Hepatocyte (in vitro differentiated cells): ENCODE results near the gene ARPC1B. TPM values are rescaled to one million over a fixed set of nuclear protein-coding genes. Genes with fewer than 3 reads are reported as not detected.

Source experiments
- DNase-seq: peaks from one replicate; pipeline ENCODE4 v3.0.0-alpha.2; 2016; ENCODE audit warnings: low spot score
- H2AFZ ChIP-seq: fragments of 200-600 bp; sonication (generic); 2 replicates; pipeline ENCODE4 v1.6.0; 2016; ENCODE audit warnings: antibody characterized with exemption, mild to moderate bottlenecking
- H3K27ac ChIP-seq: fragments of 200-600 bp; sonication (generic); 2 replicates; pipeline ENCODE4 v1.5.1; 2016; ENCODE audit warnings: mild to moderate bottlenecking
- H3K27me3 ChIP-seq: fragments of 200-600 bp; sonication (generic); 2 replicates; pipeline ENCODE4 v1.6.1; 2016
- H3K36me3 ChIP-seq: fragments of 200-600 bp; sonication (generic); replicated peaks from 2 replicates; pipeline ENCODE4 v1.5.1; 2016; ENCODE audit warnings: low read depth; ENCODE audit not compliant: insufficient read depth
- H3K4me1 ChIP-seq: fragments of 200-600 bp; sonication (generic); 2 replicates; pipeline ENCODE4 v1.5.1; 2016; ENCODE audit warnings: mild to moderate bottlenecking, moderate library complexity; ENCODE audit not compliant: insufficient read depth
- H3K4me2 ChIP-seq: fragments of 200-600 bp; sonication (generic); 2 replicates; pipeline ENCODE4 v1.6.0; 2016
- H3K4me3 ChIP-seq: fragments of 200-600 bp; sonication (generic); 2 replicates; pipeline ENCODE4 v1.5.1; 2016; ENCODE audit warnings: mild to moderate bottlenecking
- H3K79me2 ChIP-seq: fragments of 200-600 bp; sonication (generic); 2 replicates; pipeline ENCODE4 v1.6.0; 2017; ENCODE audit warnings: mild to moderate bottlenecking
- H3K9me2 ChIP-seq: fragments of 200-600 bp; sonication (generic); replicated peaks from 2 replicates; pipeline ENCODE4 v1.6.0; 2017; ENCODE audit warnings: mild to moderate bottlenecking; ENCODE audit not compliant: insufficient read depth
- H3K9me3 ChIP-seq: fragments of 200-600 bp; sonication (generic); 2 replicates; pipeline ENCODE4 v1.5.1; 2016; ENCODE audit warnings: low read depth, mild to moderate bottlenecking
- H4K20me1 ChIP-seq: fragments of 200-600 bp; sonication (generic); 2 replicates; pipeline ENCODE4 v1.6.0; 2016; ENCODE audit warnings: mild to moderate bottlenecking; ENCODE audit not compliant: insufficient read depth, poor library complexity, severe bottlenecking
- CTCF ChIP-seq: fragments of 200-600 bp; sonication (generic); IDR thresholded peaks from 2 replicates; pipeline ENCODE4 v1.5.1; 2016; ENCODE audit warnings: antibody characterized with exemption, mild to moderate bottlenecking; ENCODE audit not compliant: poor library complexity
- EZH2 ChIP-seq: fragments of 200-600 bp; sonication (generic); IDR thresholded peaks from 2 replicates; pipeline ENCODE4 v1.6.1; 2016; ENCODE audit warnings: antibody characterized with exemption, mild to moderate bottlenecking, borderline replicate concordance
- EZH2phosphoT487 ChIP-seq: fragments of 200-600 bp; sonication (generic); IDR thresholded peaks from one replicate; pipeline ENCODE4 v1.6.1; 2018; ENCODE audit warnings: antibody characterized with exemption, mild to moderate bottlenecking, low read depth, moderate library complexity; ENCODE audit not compliant: unreplicated experiment, severe bottlenecking
- WGBS: methylation state at CpG from one replicate; pipeline ENCODE4 v1.1.6; 2016; ENCODE audit warnings: low lambda C conversion rate; ENCODE audit errors: missing lambda C conversion rate; 5-methylcytosine and 5-hydroxymethylcytosine counted together
- polyA plus RNA-seq: library from polyadenylated mRNA; unstranded; fragments of >200 nt; fragmentation: Nextera tagmentation; extraction: Ambion mirVana; gene quantifications from 2 replicates; pipeline ENCODE4 v1.2.1, GENCODE V29; 2016
- total RNA-seq: library from RNA; depleted of rRNA; stranded (reverse); fragments of >200 nt; gene quantifications from 2 replicates; pipeline ENCODE4 v1.2.3, GENCODE V29; 2014

The ARPC1B gene
- total and polyA plus RNA-seq, 2 experiments from 2014 or later = 153 to 205 TPM

- Histone ChIP-seq H3K27me3 (no peaks in the 10 kb centered on the region), H4K20me1 (no peaks in the 10 kb centered on the region), H3K36me3 (no peaks in the 10 kb centered on the region), H2AFZ (no peak overlapping the region), H3K9me3 (no peaks in the 10 kb centered on the region), H3K9me2 (no peaks in the 10 kb centered on the region), H3K4me1 (peaks cover 15% of the 10 kb centered on the region), H3K4me3 (no peak overlapping the region), H3K79me2 (peaks cover 28% of the 10 kb centered on the region), H3K27ac (no peak overlapping the region), H3K4me2 (no peak overlapping the region)
- TF ChIP-seq EZH2 (no peak), CTCF (no peak), EZH2phosphoT487 (no peak)
- 96% methylated on average over 13 of the region's 13 CpGs for WGBS
- no peak for DNase-seq
These were observed 9.4 kb downstream of the ARPC1B start for GRCh38 chr7:99383791-99384370.

- H3K27me3 ChIP-seq = no peaks in the 10 kb centered on the region
- no peak overlapping the region for H3K4me3 ChIP-seq
- H3K27ac ChIP-seq = no peak overlapping the region
- H3K36me3 ChIP-seq = no peaks in the 10 kb centered on the region
- peaks cover 26% of the 10 kb centered on the region for H3K79me2 ChIP-seq
- WGBS = 86% methylated on average over 4 of the region's 4 CpGs
- TF ChIP-seq CTCF (no peak), EZH2phosphoT487 (no peak), EZH2 (no peak)
- DNase-seq = no peak
- H3K9me2 ChIP-seq = no peaks in the 10 kb centered on the region
- no peak overlapping the region for H2AFZ ChIP-seq
- peaks cover 9% of the 10 kb centered on the region for H3K4me1 ChIP-seq
- H3K4me2 ChIP-seq = no peak overlapping the region
- H3K9me3 ChIP-seq = no peaks in the 10 kb centered on the region
- H4K20me1 ChIP-seq = no peaks in the 10 kb centered on the region
These were observed 10.0 kb downstream of the ARPC1B start for GRCh38 chr7:99384523-99384922.

- Histone ChIP-seq H3K27me3 (no peaks in the 10 kb centered on the region), H3K4me3 (no peak overlapping the region), H3K27ac (no peak overlapping the region), H3K4me2 (no peak overlapping the region), H3K4me1 (no peaks in the 10 kb centered on the region), H3K79me2 (peaks cover 16% of the 10 kb centered on the region), H3K9me3 (no peaks in the 10 kb centered on the region), H3K36me3 (no peaks in the 10 kb centered on the region), H2AFZ (no peak overlapping the region), H4K20me1 (no peaks in the 10 kb centered on the region), H3K9me2 (no peaks in the 10 kb centered on the region)
- TF ChIP-seq CTCF (no peak), EZH2phosphoT487 (no peak), EZH2 (no peak)
- 98% methylated on average over 8 of the region's 8 CpGs for WGBS
- no peak for DNase-seq
These were observed 11.0 kb downstream of the ARPC1B start for GRCh38 chr7:99385564-99385963.
